ENCODE measurements around the gene ST8SIA2. TPM values are rescaled to one million over a fixed set of nuclear protein-coding genes. Genes with fewer than 3 reads are reported as not detected.

The ST8SIA2 gene
- total and polyA plus RNA-seq, 4 donors = not detected

GRCh38 chr15:92391640-92392039, 2.0 kb upstream of the ST8SIA2 start:
- no peak overlapping the region for H3K27ac ChIP-seq (ENCODE audit: low read depth in 1 of 2, low read length in 2 of 2)
- H3K9ac ChIP-seq (ENCODE audit: low read depth in 1 of 2, low read length in 2 of 2) = no peak overlapping the region
- no peak overlapping the region for H3K4me3 ChIP-seq (ENCODE audit: low read depth in 1 of 3, low read length in 3 of 3)
- 24% methylated on average over 4 of the region's 4 CpGs for WGBS
- peaks cover 0 to 15% (median 1%) of the 10 kb centered on the region in 4 donors for H3K4me1 ChIP-seq (ENCODE audit: control insufficient read depth in 4 of 4, insufficient read depth in 4 of 4, low read length in 3 of 4)
- H3K27me3 ChIP-seq (ENCODE audit: control insufficient read depth in 4 of 4, insufficient read depth in 4 of 4, low read length in 3 of 4) = peaks cover 3 to 17% (median 11%) of the 10 kb centered on the region in 4 donors
- DNase-seq (ENCODE audit: low spot score) = no peak
- H3K36me3 ChIP-seq (ENCODE audit: control insufficient read depth in 4 of 4, insufficient read depth in 3 of 4, low read depth in 1 of 4, low read length in 3 of 4) = no peaks in the 10 kb centered on the region
- H3K9me3 ChIP-seq (ENCODE audit: control insufficient read depth in 4 of 4, low read length in 3 of 4) = no peaks in the 10 kb centered on the region
- TF ChIP-seq RAD21 (IDR thresholded peaks at IDR 0.05) (peak; percentile 37 to 53), FOXA2 (IDR thresholded peaks at IDR 0.05) (no peak), CTCF (IDR thresholded peaks at IDR 0.05; ENCODE audit: low read depth, low read length, missing input control) (peak; percentile 33)

DNA sequence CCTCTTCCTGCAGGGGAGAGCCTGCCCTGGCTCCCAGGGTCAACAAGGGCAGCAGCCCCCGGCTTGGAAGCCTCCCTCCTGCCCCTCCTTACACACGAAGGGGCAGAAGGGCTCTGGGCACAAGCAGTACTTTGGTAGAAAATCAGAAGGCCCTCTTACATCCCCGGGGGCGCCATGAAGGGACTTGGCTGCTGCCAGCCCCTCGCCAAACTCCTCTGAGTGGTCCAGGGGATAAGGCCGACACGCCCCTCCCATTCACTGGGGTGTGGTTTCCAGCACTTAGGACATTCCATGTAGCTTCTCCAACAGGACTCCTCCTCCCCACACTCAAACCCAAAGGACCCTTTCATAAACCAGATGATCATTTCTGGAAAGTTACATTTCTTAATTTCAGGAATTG, 1.2 kb upstream of the ST8SIA2 start:
- H3K36me3 ChIP-seq (ENCODE audit: control insufficient read depth in 4 of 4, insufficient read depth in 3 of 4, low read depth in 1 of 4, low read length in 3 of 4) = no peaks in the 10 kb centered on the region
- H3K27me3 ChIP-seq (ENCODE audit: control insufficient read depth in 4 of 4, insufficient read depth in 4 of 4, low read length in 3 of 4) = peaks cover 3 to 17% (median 13%) of the 10 kb centered on the region in 4 donors
- no peak overlapping the region for H3K9ac ChIP-seq (ENCODE audit: low read depth in 1 of 2, low read length in 2 of 2)
- no peaks in the 10 kb centered on the region for H3K9me3 ChIP-seq (ENCODE audit: control insufficient read depth in 4 of 4, low read length in 3 of 4)
- no peak overlapping the region for H3K4me3 ChIP-seq (ENCODE audit: low read depth in 1 of 3, low read length in 3 of 3)
- TF ChIP-seq, protein P1, sequence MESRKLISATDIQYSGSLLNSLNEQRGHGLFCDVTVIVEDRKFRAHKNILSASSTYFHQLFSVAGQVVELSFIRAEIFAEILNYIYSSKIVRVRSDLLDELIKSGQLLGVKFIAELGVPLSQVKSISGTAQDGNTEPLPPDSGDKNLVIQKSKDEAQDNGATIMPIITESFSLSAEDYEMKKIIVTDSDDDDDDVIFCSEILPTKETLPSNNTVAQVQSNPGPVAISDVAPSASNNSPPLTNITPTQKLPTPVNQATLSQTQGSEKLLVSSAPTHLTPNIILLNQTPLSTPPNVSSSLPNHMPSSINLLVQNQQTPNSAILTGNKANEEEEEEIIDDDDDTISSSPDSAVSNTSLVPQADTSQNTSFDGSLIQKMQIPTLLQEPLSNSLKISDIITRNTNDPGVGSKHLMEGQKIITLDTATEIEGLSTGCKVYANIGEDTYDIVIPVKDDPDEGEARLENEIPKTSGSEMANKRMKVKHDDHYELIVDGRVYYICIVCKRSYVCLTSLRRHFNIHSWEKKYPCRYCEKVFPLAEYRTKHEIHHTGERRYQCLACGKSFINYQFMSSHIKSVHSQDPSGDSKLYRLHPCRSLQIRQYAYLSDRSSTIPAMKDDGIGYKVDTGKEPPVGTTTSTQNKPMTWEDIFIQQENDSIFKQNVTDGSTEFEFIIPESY (IDR thresholded peaks at IDR 0.05) = no peak
- no peak for TF ChIP-seq EGR1 (IDR thresholded peaks at IDR 0.05; ENCODE audit: low read depth in 2 of 2)
- no peak for TF ChIP-seq HNF4G (IDR thresholded peaks at IDR 0.05)
- no peak for TF ChIP-seq NR2F2 (IDR thresholded peaks at IDR 0.05)
- TF ChIP-seq JUND (IDR thresholded peaks at IDR 0.05) = no peak
- TF ChIP-seq REST (IDR thresholded peaks at IDR 0.05) = no peak
- no peak for TF ChIP-seq HNF4A (conservative IDR thresholded peaks at IDR 0.05)
- no peak for TF ChIP-seq TAF1 (conservative IDR thresholded peaks at IDR 0.05)
- TF ChIP-seq, protein P2, sequence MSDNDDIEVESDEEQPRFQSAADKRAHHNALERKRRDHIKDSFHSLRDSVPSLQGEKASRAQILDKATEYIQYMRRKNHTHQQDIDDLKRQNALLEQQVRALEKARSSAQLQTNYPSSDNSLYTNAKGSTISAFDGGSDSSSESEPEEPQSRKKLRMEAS (IDR thresholded peaks at IDR 0.05) = no peak
- no peak for TF ChIP-seq RAD21 (IDR thresholded peaks at IDR 0.05)
- TF ChIP-seq SP1 (IDR thresholded peaks at IDR 0.05) = no peak
- TF ChIP-seq CTCF (IDR thresholded peaks at IDR 0.05; ENCODE audit: low read depth, low read length, missing input control) = no peak
- TF ChIP-seq GABPA (IDR thresholded peaks at IDR 0.05 in 1 of 2, conservative IDR thresholded peaks at IDR 0.05 in 1 of 2) = no peak
- TF ChIP-seq FOXA1 (IDR thresholded peaks at IDR 0.05) = no peak
- TF ChIP-seq RXRA (IDR thresholded peaks at IDR 0.05) = no peak
- peaks cover 0 to 15% (median 1%) of the 10 kb centered on the region in 4 donors for H3K4me1 ChIP-seq (ENCODE audit: control insufficient read depth in 4 of 4, insufficient read depth in 4 of 4, low read length in 3 of 4)
- DNase-seq (ENCODE audit: low spot score) = no peak
- 5% methylated on average over 7 of the region's 7 CpGs for WGBS
- H3K27ac ChIP-seq (ENCODE audit: low read depth in 1 of 2, low read length in 2 of 2) = no peak overlapping the region
